Peyer's patch (tissue), 4 donors: ENCODE data around the gene C3orf80.

Experiments
- POLR2A ChIP-seq, 2 donors: fragments of 450-650 bp; IDR thresholded peaks; one replicate each; pipeline ENCODE4 v1.5.1; 2017; ENCODE audit warnings: antibody characterized with exemption in 2 of 2, mild to moderate bottlenecking in 2 of 2, moderate library complexity in 2 of 2
- TF ChIP-seq, protein P1 (sequence below), 6 experiments: fragments of 450-650 bp in 4 of 6; fragments of 200-600 bp in 2 of 6; sonication (generic) in 1 of 6; IDR thresholded peaks; one replicate each; pipeline ENCODE4 v1.5.1; 2017 to 2019; ENCODE audit warnings: antibody characterized with exemption in 6 of 6, mild to moderate bottlenecking in 3 of 6, moderate library complexity in 1 of 6

DNA sequence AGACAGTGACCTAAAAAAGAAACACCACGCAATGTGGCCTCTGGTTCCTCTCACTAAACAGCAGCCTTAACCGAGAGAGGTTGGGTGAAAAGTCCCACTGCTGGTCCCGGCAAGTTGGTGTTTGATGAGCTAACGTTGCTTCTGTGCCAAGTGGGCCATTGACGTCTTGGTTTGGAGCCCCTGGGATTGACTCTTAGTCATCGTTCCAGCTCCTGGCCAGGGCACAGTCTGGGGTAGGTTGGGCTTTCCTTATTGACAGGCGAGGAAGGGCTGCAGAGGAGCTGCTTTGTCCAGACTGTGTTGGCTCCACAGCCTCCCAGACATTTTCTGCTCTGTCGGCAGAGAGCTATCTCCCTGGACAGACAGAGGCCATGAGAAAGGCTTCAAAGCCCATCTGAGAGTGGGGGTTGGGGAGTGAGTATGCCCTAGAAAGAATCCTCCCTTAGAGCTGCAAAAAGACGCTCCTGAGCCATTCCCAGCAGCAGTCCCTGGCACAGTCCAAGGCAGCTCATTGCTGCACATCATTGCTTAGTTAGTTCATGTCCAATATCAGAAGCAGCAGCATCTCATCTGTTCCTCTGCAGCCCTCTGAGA lies 28.6 kb upstream of the C3orf80 start:
- TF ChIP-seq, protein P1, sequence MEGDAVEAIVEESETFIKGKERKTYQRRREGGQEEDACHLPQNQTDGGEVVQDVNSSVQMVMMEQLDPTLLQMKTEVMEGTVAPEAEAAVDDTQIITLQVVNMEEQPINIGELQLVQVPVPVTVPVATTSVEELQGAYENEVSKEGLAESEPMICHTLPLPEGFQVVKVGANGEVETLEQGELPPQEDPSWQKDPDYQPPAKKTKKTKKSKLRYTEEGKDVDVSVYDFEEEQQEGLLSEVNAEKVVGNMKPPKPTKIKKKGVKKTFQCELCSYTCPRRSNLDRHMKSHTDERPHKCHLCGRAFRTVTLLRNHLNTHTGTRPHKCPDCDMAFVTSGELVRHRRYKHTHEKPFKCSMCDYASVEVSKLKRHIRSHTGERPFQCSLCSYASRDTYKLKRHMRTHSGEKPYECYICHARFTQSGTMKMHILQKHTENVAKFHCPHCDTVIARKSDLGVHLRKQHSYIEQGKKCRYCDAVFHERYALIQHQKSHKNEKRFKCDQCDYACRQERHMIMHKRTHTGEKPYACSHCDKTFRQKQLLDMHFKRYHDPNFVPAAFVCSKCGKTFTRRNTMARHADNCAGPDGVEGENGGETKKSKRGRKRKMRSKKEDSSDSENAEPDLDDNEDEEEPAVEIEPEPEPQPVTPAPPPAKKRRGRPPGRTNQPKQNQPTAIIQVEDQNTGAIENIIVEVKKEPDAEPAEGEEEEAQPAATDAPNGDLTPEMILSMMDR (IDR thresholded peaks at IDR 0.05), result no peak
- no peak for TF ChIP-seq POLR2A (IDR thresholded peaks at IDR 0.05)
